Measurements from ENCODE around the gene CELSR1.

DNA sequence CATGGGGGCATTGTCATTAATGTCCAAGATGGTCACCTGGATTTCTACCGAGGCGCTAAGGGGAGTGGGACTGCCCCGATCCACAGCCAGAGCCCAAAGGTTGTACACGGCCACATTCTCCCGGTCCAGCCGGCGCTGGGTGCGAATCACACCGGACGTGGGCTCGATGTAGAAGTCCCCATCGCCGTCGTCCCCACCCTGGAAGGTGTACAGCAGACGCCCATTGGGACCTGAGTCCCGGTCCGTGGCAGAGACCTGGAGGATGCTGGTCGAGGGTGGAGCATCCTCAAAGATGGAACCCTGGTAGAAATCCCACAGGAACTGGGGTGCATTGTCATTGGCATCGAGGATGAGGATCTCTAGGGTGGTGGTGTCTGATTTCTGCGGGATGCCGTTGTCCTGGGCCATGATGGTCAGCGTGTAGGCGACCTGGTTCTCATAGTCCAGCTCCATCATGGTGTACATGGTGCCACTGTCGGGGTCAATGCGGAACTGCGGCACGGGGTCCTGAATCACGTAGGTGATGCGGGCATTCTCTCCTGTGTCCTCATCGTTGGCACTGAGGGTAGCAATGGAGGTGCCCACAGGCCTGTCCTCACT is 3.1 kb downstream of the CELSR1 start:
- TF ChIP-seq, protein P1, sequence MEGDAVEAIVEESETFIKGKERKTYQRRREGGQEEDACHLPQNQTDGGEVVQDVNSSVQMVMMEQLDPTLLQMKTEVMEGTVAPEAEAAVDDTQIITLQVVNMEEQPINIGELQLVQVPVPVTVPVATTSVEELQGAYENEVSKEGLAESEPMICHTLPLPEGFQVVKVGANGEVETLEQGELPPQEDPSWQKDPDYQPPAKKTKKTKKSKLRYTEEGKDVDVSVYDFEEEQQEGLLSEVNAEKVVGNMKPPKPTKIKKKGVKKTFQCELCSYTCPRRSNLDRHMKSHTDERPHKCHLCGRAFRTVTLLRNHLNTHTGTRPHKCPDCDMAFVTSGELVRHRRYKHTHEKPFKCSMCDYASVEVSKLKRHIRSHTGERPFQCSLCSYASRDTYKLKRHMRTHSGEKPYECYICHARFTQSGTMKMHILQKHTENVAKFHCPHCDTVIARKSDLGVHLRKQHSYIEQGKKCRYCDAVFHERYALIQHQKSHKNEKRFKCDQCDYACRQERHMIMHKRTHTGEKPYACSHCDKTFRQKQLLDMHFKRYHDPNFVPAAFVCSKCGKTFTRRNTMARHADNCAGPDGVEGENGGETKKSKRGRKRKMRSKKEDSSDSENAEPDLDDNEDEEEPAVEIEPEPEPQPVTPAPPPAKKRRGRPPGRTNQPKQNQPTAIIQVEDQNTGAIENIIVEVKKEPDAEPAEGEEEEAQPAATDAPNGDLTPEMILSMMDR (IDR thresholded peaks at IDR 0.05) = no peak
- no peak for TF ChIP-seq ZFX (IDR thresholded peaks at IDR 0.05; ENCODE audit: borderline replicate concordance)

Measured in 22Rv1 (cell line).